Neural progenitor cell (in vitro differentiated cells): ENCODE data around the gene EREG. TPM values are rescaled to one million over a fixed set of nuclear protein-coding genes. Genes with fewer than 3 reads are reported as not detected.

Experiments
- DNase-seq: peaks from one replicate; pipeline ENCODE4 v3.0.0-alpha.2; 2016; ENCODE audit warnings: low spot score
- H2AFZ ChIP-seq: fragments of 200-600 bp; sonication (generic); replicated peaks from 2 replicates; pipeline ENCODE4 v1.6.1; 2016; ENCODE audit warnings: antibody characterized with exemption
- H3F3A ChIP-seq: fragments of 200-600 bp; sonication (generic); 2 replicates; pipeline ENCODE4 v1.6.1; 2016; ENCODE audit warnings: antibody characterized with exemption, low read depth
- H3K27ac ChIP-seq: fragments of 200-600 bp; sonication (generic); 2 replicates; pipeline ENCODE4 v1.5.1; 2016; ENCODE audit warnings: mild to moderate bottlenecking
- H3K27me3 ChIP-seq: fragments of 200-600 bp; sonication (generic); 2 replicates; pipeline ENCODE4 v1.6.1; 2016; ENCODE audit warnings: mild to moderate bottlenecking, moderate library complexity
- H3K36me3 ChIP-seq: fragments of 200-600 bp; sonication (generic); 2 replicates; pipeline ENCODE4 v1.5.1; 2016
- H3K4me1 ChIP-seq: fragments of 200-600 bp; sonication (generic); 2 replicates; pipeline ENCODE4 v1.6.1; 2016; ENCODE audit warnings: mixed run types
- H3K4me2 ChIP-seq: fragments of 200-600 bp; sonication (generic); 2 replicates; pipeline ENCODE4 v1.6.1; 2016
- H3K4me3 ChIP-seq: fragments of 200-600 bp; sonication (generic); 2 replicates; pipeline ENCODE4 v1.5.1; 2016
- H3K79me2 ChIP-seq: fragments of 200-600 bp; sonication (generic); 2 replicates; pipeline ENCODE4 v1.6.1; 2016; ENCODE audit warnings: low read depth
- H3K9ac ChIP-seq: fragments of 200-600 bp; sonication (generic); 2 replicates; pipeline ENCODE4 v1.6.1; 2016
- H3K9me3 ChIP-seq: fragments of 200-600 bp; sonication (generic); 2 replicates; pipeline ENCODE4 v1.5.1; 2016; ENCODE audit warnings: low read depth
- H4K20me1 ChIP-seq: fragments of 200-600 bp; sonication (generic); 2 replicates; pipeline ENCODE4 v1.6.1; 2016; ENCODE audit warnings: low read depth
- H3K27ac Mint-ChIP-seq: 3 replicates; pipeline ENCODE4 v1.8.0; 2021; ENCODE audit warnings: mixed read lengths
- H3K27me3 Mint-ChIP-seq: 2 replicates; pipeline ENCODE4 v1.8.0; 2022; ENCODE audit warnings: low read depth, mild to moderate bottlenecking, inconsistent platforms, moderate library complexity, mixed read lengths; ENCODE audit not compliant: insufficient read depth
- H3K36me3 Mint-ChIP-seq: 3 replicates; pipeline ENCODE4 v1.8.0; 2021; ENCODE audit warnings: mixed read lengths
- H3K4me1 Mint-ChIP-seq: 3 replicates; pipeline ENCODE4 v1.8.0; 2021; ENCODE audit warnings: mixed read lengths
- H3K4me3 Mint-ChIP-seq: 3 replicates; pipeline ENCODE4 v1.8.0; 2021; ENCODE audit warnings: mild to moderate bottlenecking, moderate library complexity, mixed read lengths
- H3K9me3 Mint-ChIP-seq: 3 replicates; pipeline ENCODE4 v1.8.0; 2020; ENCODE audit warnings: mixed read lengths
- EZH2 ChIP-seq: fragments of 200-600 bp; sonication (generic); IDR thresholded peaks from 2 replicates; pipeline ENCODE4 v1.6.1; 2017; ENCODE audit warnings: antibody characterized with exemption, mild to moderate bottlenecking, moderate library complexity
- EZH2phosphoT487 ChIP-seq: fragments of 200-600 bp; sonication (generic); IDR thresholded peaks from 2 replicates; pipeline ENCODE4 v1.6.1; 2017; ENCODE audit warnings: antibody characterized with exemption
- total RNA-seq: library from RNA; depleted of rRNA; stranded (reverse); fragments of >200 nt; gene quantifications from 2 replicates; pipeline ENCODE4 v1.2.3, GENCODE V29; 2015; ENCODE audit warnings: low replicate concordance
- TF ChIP-seq, protein P1 (sequence below): fragments of 200-600 bp; sonication (generic); IDR thresholded peaks from 2 replicates; pipeline ENCODE4 v1.5.1; 2017; ENCODE audit warnings: antibody characterized with exemption, mild to moderate bottlenecking

EREG gene
- total RNA-seq, 1 donor from 2014 or later, result not detected

- Mint-ChIP-seq H3K9me3 (no peaks in the 10 kb centered on the region), H3K36me3 (no peaks in the 10 kb centered on the region), H3K4me1 (peaks cover 13% of the 10 kb centered on the region), H3K27ac (no peak overlapping the region), H3K27me3 (no peaks in the 10 kb centered on the region), H3K4me3 (no peak overlapping the region)
- Histone ChIP-seq H3K36me3 (no peaks in the 10 kb centered on the region), H3K9ac (no peak overlapping the region), H3K27ac (no peak overlapping the region), H3K27me3 (no peaks in the 10 kb centered on the region), H3K9me3 (no peaks in the 10 kb centered on the region), H3F3A (no peaks in the 10 kb centered on the region), H4K20me1 (no peaks in the 10 kb centered on the region), H3K79me2 (no peaks in the 10 kb centered on the region), H3K4me1 (peaks cover 3% of the 10 kb centered on the region), H3K4me2 (no peak overlapping the region), H2AFZ (no peak overlapping the region), H3K4me3 (no peak overlapping the region)
- no peak for DNase-seq
- TF ChIP-seq EZH2phosphoT487, result no peak
- no peak for TF ChIP-seq EZH2
- TF ChIP-seq, protein P1, sequence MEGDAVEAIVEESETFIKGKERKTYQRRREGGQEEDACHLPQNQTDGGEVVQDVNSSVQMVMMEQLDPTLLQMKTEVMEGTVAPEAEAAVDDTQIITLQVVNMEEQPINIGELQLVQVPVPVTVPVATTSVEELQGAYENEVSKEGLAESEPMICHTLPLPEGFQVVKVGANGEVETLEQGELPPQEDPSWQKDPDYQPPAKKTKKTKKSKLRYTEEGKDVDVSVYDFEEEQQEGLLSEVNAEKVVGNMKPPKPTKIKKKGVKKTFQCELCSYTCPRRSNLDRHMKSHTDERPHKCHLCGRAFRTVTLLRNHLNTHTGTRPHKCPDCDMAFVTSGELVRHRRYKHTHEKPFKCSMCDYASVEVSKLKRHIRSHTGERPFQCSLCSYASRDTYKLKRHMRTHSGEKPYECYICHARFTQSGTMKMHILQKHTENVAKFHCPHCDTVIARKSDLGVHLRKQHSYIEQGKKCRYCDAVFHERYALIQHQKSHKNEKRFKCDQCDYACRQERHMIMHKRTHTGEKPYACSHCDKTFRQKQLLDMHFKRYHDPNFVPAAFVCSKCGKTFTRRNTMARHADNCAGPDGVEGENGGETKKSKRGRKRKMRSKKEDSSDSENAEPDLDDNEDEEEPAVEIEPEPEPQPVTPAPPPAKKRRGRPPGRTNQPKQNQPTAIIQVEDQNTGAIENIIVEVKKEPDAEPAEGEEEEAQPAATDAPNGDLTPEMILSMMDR, result no peak
These were observed 37.2 kb upstream of the EREG start for GRCh38 chr4:74327762-74328161.

- no peak overlapping the region for H3K27ac Mint-ChIP-seq
- no peaks in the 10 kb centered on the region for H3K27me3 Mint-ChIP-seq
- Histone ChIP-seq H3K9me3 (no peaks in the 10 kb centered on the region), H3K36me3 (no peaks in the 10 kb centered on the region), H2AFZ (no peak overlapping the region), H3K4me2 (no peak overlapping the region), H4K20me1 (no peaks in the 10 kb centered on the region), H3K4me1 (peaks cover 3% of the 10 kb centered on the region), H3K79me2 (no peaks in the 10 kb centered on the region), H3K27me3 (no peaks in the 10 kb centered on the region), H3K27ac (no peak overlapping the region), H3K9ac (no peak overlapping the region), H3F3A (no peaks in the 10 kb centered on the region), H3K4me3 (no peak overlapping the region)
- no peak for DNase-seq
- peaks cover 7% of the 10 kb centered on the region for H3K4me1 Mint-ChIP-seq
- no peaks in the 10 kb centered on the region for H3K36me3 Mint-ChIP-seq
- TF ChIP-seq EZH2phosphoT487 (no peak), EZH2 (no peak)
- TF ChIP-seq, protein P1, result no peak
- no peaks in the 10 kb centered on the region for H3K9me3 Mint-ChIP-seq
- no peak overlapping the region for H3K4me3 Mint-ChIP-seq
These were observed 36.4 kb upstream of the EREG start for GRCh38 chr4:74328501-74328900.

DNA sequence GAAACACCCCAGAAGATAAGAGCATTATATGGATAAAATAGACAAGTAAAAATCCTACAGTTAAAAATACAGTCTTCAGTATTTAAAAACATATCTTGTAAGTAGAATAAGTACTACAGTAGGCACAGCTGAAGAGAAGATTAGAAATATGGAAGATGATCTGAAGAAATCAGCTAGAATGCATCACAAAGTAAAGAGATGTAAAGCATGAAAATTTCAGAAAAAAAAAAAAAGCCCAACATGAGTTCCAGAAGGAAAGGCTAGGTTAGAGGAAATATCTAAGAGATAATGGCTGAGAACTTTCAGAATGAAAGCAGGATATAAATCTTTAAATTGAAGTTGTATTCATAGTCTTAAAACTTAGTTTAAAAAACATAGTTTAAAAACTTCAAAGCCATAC is 35.6 kb upstream of the EREG start:
- H3K27ac ChIP-seq, result no peak overlapping the region
- DNase-seq, result no peak
- no peaks in the 10 kb centered on the region for H3K36me3 ChIP-seq
- no peaks in the 10 kb centered on the region for H3K4me1 Mint-ChIP-seq
- no peaks in the 10 kb centered on the region for H3K27me3 ChIP-seq
- H3K36me3 Mint-ChIP-seq, result no peaks in the 10 kb centered on the region
- no peaks in the 10 kb centered on the region for H4K20me1 ChIP-seq
- no peak overlapping the region for H2AFZ ChIP-seq
- TF ChIP-seq EZH2 (no peak), EZH2phosphoT487 (no peak)
- TF ChIP-seq, protein P1, result no peak
- H3K9me3 ChIP-seq, result no peaks in the 10 kb centered on the region
- H3K9ac ChIP-seq, result no peak overlapping the region
- H3K4me3 ChIP-seq, result no peak overlapping the region
- peaks cover 2% of the 10 kb centered on the region for H3K4me1 ChIP-seq
- H3F3A ChIP-seq, result no peaks in the 10 kb centered on the region
- H3K27ac Mint-ChIP-seq, result no peak overlapping the region
- no peaks in the 10 kb centered on the region for H3K79me2 ChIP-seq
- no peak overlapping the region for H3K4me3 Mint-ChIP-seq
- H3K9me3 Mint-ChIP-seq, result no peaks in the 10 kb centered on the region
- no peaks in the 10 kb centered on the region for H3K27me3 Mint-ChIP-seq
- no peak overlapping the region for H3K4me2 ChIP-seq
